Measurements from ENCODE around the gene AGFG2. TPM values are rescaled to one million over a fixed set of nuclear protein-coding genes. Genes with fewer than 3 reads are reported as not detected.
"Not testable (repeated sequence)": the region's sequence is repeated elsewhere in the genome, so short reads cannot be mapped to it uniquely, and the experiment has no call there.

The AGFG2 gene
- total RNA-seq, 2 experiments from 2014 or later = 61.4 to 82.5 TPM

DNA sequence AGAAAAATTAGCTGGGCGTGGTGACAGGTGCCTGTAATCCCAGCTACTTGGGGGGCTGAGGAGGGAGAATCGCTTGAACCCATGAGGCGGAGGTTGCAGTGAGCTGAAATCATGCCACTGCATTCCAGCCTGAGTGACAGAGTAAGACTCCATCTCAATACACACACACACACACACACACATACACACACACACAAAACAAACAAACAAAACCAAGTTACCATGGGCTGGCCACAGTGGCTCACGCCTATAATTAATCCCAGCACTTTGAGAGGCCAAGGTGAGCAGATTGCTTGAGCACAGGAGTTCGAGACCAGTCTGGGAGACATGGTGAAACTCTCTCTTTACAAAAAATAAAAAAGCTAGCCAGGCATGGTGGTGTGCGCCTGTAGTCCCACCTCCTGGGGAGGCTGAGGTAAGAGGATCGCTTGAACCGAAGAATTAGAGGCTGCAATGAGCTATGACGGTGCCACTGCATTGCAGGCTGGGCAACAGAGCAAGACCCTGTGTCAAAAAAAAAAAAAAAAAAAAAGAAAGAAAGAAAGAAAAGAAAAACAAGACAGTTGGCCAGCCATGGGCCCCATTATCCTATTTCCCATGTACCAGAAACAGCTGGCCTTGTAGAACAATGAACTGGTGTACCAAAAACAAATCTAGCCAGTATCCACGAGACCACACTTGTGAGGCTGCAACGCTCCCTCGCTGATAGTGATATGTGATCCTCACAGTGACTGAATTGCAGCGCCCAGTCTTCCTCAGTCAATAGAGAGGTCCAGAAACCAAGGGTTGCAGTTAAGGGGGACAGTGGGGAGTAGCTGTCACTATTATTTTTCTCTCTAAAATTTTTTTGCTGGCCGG, 6.6 kb upstream of the AGFG2 start:
- Mint-ChIP-seq H3K4me1 (peaks cover 6% of the 10 kb centered on the region), H3K36me3 (no peaks in the 10 kb centered on the region), H3K4me3 (no peak overlapping the region), H3K27me3 (no peaks in the 10 kb centered on the region), H3K9me3 (ENCODE audit: low read depth) (no peaks in the 10 kb centered on the region), H3K27ac (no peak overlapping the region)
- CTCF ChIA-PET = interaction anchor here (0.9 to 4.5 kb wide), 5 partner anchors 13 to 158 kb away, joined by 3 to 18 read pairs (median 3); no protein-coding TSS in a partner anchor
- no peak for DNase-seq
- no peak for ATAC-seq

DNA sequence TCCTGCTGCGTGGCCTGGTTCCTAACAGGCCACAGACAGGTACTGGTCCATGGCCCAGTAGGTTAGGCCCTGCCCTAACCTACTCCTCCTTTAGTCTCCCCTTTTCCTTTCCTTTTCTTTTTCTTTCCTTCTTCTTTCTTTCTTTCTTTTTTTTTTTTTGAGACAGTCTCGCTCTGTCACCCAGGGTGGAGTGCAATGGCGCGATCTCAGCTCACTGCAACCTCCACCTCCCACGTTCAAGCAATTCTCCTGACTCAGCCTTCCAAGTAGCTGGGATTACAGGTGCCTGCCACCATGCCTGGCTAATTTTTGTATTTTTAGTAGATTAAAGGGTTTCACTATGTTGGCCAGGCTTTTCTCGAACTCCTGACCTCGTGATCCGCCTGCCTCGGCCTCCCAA, 3.0 kb upstream of the AGFG2 start:
- not testable (repeated sequence) for DNase-seq; H3K27me3 Mint-ChIP-seq; H3K4me3 Mint-ChIP-seq; H3K9me3 Mint-ChIP-seq (ENCODE audit: low read depth); H3K27ac Mint-ChIP-seq; ATAC-seq; H3K36me3 Mint-ChIP-seq
- CTCF ChIA-PET = interaction anchor here (0.7 to 4.5 kb wide), 6 partner anchors 16 to 66 kb away, joined by 3 to 18 read pairs (median 4); no protein-coding TSS in a partner anchor
- H3K4me1 Mint-ChIP-seq = peaks cover 18% of the 10 kb centered on the region

DNA sequence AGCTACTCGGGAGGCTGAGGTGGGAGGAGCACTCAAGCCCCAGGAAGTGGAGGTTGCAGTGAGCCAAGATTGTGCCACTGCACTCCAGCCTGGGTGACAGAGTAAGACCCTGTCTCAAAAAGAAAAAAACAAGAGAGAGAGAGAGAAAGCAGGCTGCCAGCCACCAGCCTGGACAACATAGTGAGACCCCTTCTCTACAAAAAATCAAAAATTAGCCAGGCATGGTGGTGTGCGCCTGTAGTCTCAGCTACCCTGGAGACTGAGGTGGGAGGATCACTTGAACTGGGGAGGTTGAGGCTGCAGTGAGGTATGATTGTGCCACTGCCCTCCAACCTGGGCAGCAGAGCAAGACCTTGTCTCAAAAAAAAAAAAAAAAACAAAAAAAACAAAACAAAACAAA, 2.3 kb upstream of the AGFG2 start:
- ATAC-seq; DNase-seq; H3K9me3 Mint-ChIP-seq (ENCODE audit: low read depth); H3K4me3 Mint-ChIP-seq; H3K27ac Mint-ChIP-seq; H3K36me3 Mint-ChIP-seq; H3K27me3 Mint-ChIP-seq: not testable (repeated sequence)
- H3K4me1 Mint-ChIP-seq = peaks cover 25% of the 10 kb centered on the region
- CTCF ChIA-PET = interaction anchor here (2.6 kb wide), 1 partner anchor 54 kb away, joined by 9 read pairs; no protein-coding TSS in a partner anchor

DNA sequence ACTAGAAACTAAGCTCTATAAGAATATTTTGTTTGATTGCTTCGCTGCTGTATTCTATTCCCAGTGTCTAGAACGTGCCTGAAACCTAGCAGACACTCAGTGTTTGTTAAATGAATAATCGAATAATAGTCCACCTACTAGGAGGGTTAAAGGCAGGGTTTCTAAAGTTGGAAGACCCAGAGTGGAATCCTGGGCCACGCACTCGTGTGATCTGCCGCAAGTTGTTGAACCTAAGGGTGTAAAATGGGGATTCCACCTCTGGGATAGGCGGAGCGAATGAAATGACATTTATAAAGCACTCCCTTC, 702 bp upstream of the AGFG2 start:
- peaks cover 40% of the 10 kb centered on the region for H3K4me1 Mint-ChIP-seq

DNA sequence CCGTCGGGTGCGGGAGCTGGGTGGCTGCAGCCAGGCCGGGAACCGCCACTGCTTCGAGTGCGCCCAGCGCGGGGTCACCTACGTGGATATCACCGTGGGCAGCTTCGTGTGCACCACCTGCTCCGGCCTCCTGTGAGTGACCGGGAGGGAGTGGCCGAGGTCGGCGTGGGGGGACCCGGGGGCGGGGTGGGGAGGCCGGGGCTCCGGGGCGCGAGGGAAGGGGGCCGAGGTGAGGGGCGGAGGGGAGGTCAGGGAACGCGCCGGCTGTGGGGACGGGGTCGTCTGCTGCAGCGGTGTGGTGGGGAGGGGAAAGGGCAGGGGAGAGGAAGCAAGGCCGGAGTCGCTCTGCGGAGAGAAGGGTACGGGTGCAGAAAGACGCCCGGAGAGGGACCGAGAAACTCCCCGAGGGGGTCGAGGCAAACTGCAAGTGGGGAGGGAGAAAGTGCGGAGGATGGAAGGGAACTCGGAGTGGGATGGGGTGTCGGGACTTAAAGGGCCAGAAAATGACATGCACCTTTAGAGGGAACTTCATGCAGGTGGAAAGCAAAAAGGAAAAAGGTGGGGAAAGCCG, 518 bp downstream of the AGFG2 start:
- Mint-ChIP-seq H3K4me3 (peak overlapping the region; percentile 99), H3K4me1 (peaks cover 52% of the 10 kb centered on the region)

More for the DNA sequence above, 702 bp upstream of the AGFG2 start:
- Mint-ChIP-seq H3K4me3 (peak overlapping the region; percentile 99), H3K27me3 (no peaks in the 10 kb centered on the region), H3K36me3 (peaks cover 9% of the 10 kb centered on the region), H3K9me3 (ENCODE audit: low read depth) (no peaks in the 10 kb centered on the region), H3K27ac (peak overlapping the region; percentile 80)
- no peak for DNase-seq
- no peak for ATAC-seq
- CTCF ChIA-PET = interaction anchor here (0.7 to 3.4 kb wide), 10 partner anchors 8 to 167 kb away, joined by 3 to 25 read pairs (median 6); partner anchors contain the start of gene POP7

DNA sequence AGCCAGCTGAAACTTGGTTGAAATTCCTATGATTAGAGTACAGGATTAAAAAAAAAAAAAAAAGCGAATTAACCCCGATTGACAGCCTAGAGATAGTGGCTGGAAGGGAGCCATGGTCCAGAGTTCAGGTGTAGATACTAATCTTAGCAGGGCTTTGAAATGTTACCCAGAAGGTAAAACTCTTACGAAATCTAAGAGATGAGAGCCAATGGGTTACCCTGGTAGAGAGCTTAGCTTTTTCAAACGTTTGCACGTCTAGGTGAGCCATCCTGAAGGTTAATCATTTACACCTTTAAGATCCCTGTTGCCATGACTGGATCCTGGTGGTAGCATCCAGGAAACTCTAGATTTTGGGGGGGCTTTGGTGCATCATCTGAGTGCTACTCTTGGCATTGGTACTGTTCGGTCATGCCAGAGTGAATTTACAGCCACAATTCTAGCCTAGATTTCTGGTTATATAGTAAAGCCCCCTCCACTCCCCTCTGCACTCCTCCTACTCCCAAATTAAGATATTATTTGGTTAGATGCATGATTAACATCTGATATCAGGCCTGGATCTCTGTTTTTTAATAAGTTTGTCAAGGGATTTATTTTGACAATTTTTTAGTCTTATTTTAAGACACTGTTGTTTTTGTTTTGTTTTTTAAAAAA, 1.2 kb downstream of the AGFG2 start:
- H3K9me3 Mint-ChIP-seq (ENCODE audit: low read depth) = no peaks in the 10 kb centered on the region
- DNase-seq (no peak), ATAC-seq (no peak)
- H3K27ac Mint-ChIP-seq = peak overlapping the region; percentile 89
- H3K4me3 Mint-ChIP-seq = peak overlapping the region; percentile 99
- H3K36me3 Mint-ChIP-seq = peaks cover 10% of the 10 kb centered on the region
- no peaks in the 10 kb centered on the region for H3K27me3 Mint-ChIP-seq
- peaks cover 59% of the 10 kb centered on the region for H3K4me1 Mint-ChIP-seq
- CTCF ChIA-PET = interaction anchor here (1.5 to 3.4 kb wide), 4 partner anchors 20 to 165 kb away, joined by 4 to 25 read pairs (median 6); partner anchors contain the start of gene POP7

More for the DNA sequence above, 518 bp downstream of the AGFG2 start:
- DNase-seq (peak; percentile 52), ATAC-seq (no peak)
- Mint-ChIP-seq H3K9me3 (ENCODE audit: low read depth) (no peaks in the 10 kb centered on the region), H3K27ac (peak overlapping the region; percentile 91), H3K36me3 (peaks cover 10% of the 10 kb centered on the region), H3K27me3 (no peaks in the 10 kb centered on the region)
- CTCF ChIA-PET = interaction anchor here (0.6 to 3.4 kb wide), 12 partner anchors 10 to 166 kb away, joined by 3 to 25 read pairs (median 4); partner anchors contain the start of gene POP7

DNA sequence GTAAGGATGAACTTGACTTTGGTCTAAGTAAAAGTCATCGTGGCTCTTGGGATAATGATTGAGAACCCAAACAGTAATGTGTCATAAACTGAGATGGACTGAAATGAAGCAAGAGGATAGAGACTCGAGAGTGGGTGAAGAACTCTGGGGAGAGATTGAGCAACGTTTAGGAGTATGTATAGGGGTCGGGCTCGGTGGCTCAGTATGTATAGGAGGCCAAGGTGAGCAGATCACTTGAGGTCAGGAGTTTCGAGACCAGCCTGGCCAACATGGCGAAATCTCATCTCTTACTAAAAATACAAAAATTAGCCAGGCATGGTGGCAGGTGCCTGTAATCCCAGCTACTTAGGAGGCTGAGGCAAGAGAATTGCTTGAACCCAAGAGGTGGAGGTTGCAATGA, 2.3 kb downstream of the AGFG2 start:
- CTCF ChIA-PET = interaction anchor here (0.7 to 11.5 kb wide), 9 partner anchors 11 to 98 kb away, joined by 3 to 158 read pairs (median 4); partner anchors contain the start of gene TSC22D4
- H3K9me3 Mint-ChIP-seq (ENCODE audit: low read depth); DNase-seq; ATAC-seq; H3K36me3 Mint-ChIP-seq; H3K27me3 Mint-ChIP-seq: not testable (repeated sequence)
- peaks cover 69% of the 10 kb centered on the region for H3K4me1 Mint-ChIP-seq
- peak overlapping the region; percentile 95 for H3K27ac Mint-ChIP-seq
- H3K4me3 Mint-ChIP-seq = peak overlapping the region; percentile 99

DNA sequence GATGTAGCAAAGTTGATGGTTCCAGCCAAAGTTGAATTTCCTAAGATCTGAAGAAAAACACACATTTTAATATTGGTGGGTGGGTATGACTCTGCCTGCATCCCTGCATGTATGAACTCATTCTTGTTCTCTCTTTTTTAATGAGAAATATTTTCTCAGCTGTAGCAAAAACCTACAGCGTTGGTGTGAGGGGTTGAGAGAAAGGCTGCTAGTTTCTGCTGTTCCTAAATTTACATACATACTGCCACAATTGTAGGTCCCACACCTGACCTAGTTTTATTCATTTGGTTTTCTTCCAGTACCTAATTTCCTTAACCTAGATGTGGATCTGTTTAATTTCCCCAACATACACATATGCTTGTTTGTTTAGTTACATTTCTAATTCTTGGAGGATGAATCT, 4.6 kb downstream of the AGFG2 start:
- Mint-ChIP-seq H3K27ac (peak overlapping the region; percentile 95), H3K27me3 (no peaks in the 10 kb centered on the region), H3K4me1 (peaks cover 86% of the 10 kb centered on the region), H3K9me3 (ENCODE audit: low read depth) (no peaks in the 10 kb centered on the region), H3K36me3 (peaks cover 12% of the 10 kb centered on the region), H3K4me3 (peak overlapping the region; percentile 99)
- CTCF ChIA-PET = interaction anchor here (1.7 to 11.5 kb wide), 4 partner anchors 10 to 74 kb away, joined by 3 to 158 read pairs (median 16); partner anchors contain the start of gene TSC22D4
- DNase-seq (no peak), ATAC-seq (no peak)

DNA sequence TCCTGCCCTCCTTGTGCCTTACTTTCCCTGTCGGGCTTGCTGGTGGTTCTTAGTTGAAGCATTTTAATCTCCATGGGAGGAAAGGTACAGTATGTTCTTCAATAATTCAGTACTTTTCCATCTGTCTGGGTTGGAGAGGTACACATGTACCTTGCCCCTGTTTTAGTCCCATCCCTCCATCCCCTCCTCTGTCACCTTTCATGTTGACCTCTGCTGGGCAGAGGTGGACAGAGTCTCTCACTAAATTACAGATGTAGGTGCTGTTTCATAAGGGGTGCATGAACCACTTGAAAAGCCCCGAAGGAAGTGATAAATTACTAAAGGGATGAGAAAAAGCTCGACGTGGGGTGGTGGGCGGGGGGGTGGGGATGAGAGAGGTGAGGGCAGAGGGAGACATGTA, 5.4 kb downstream of the AGFG2 start:
- Mint-ChIP-seq H3K4me1 (peaks cover 93% of the 10 kb centered on the region), H3K9me3 (ENCODE audit: low read depth) (no peaks in the 10 kb centered on the region), H3K27ac (peak overlapping the region; percentile 95), H3K36me3 (peaks cover 15% of the 10 kb centered on the region), H3K27me3 (no peaks in the 10 kb centered on the region), H3K4me3 (peak overlapping the region; percentile 99)
- no peak for DNase-seq
- no peak for ATAC-seq
- CTCF ChIA-PET = interaction anchor here (1.6 to 11.5 kb wide), 5 partner anchors 14 to 75 kb away, joined by 5 to 158 read pairs (median 18); partner anchors contain the start of gene TSC22D4

DNA sequence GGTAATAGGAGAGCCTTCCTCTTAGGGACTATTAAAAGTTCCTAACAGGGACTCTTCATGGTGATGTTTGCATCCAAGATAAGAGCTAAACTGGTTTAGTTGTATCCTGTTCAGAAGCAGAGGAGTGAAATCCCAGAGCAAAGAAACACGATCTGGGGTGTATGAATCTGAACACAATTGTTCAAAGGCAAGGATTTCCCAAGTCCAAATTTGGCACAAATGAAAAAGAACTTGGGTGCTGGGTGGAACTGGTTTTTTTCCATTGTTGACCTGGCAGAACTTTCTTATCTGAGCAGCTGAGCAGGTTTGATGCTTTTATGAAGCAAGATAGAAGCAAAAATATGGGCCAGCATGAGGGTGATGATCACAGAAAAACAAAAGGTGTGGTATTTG, 6.0 kb downstream of the AGFG2 start:
- Mint-ChIP-seq H3K27ac (peak overlapping the region; percentile 95), H3K9me3 (ENCODE audit: low read depth) (no peaks in the 10 kb centered on the region), H3K4me1 (peaks cover 96% of the 10 kb centered on the region), H3K36me3 (peaks cover 18% of the 10 kb centered on the region), H3K27me3 (no peaks in the 10 kb centered on the region), H3K4me3 (peak overlapping the region; percentile 99)
- CTCF ChIA-PET = interaction anchor here (0.6 to 11.5 kb wide), 9 partner anchors 12 to 88 kb away, joined by 3 to 158 read pairs (median 5); partner anchors contain the start of gene FBXO24
- no peak for ATAC-seq
- DNase-seq = no peak

DNA sequence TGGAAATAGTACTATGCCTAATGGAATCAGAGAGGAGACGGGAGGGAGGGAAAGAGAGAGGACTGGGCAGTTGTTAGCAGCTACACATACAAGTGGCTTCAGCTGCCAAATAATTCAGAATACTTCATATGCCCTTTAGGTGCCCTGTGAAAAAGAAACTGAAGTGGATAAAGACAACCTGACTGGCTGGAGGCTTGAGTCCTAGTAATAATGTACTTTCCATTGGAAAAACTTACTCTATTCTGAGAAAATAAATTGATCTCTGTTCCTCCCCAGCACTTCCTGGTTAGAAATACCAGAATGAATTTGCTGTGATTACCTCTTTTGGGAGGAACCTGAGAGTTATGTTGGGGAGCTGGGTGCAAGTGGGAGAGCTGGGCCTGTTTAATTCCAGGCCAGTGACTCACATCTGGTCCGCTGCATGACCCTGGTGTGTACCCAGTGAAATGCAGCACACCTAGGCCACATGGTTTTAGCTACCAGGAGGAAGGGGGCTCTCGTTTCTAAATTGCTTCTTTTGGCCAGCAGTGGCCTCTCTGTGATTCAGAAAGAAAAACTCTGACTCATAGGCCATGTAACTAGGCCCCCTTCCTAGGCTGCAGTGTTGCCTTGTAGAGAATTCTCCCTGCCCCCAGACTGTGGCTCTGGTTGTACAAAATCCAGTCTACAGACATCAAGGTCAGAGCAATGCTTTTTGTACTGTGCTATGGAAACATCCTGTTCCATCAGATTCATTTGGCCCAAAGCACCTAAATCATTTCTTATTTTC, 6.5 kb downstream of the AGFG2 start:
- DNase-seq (peak; percentile 81), ATAC-seq (peak; percentile 67)
- CTCF ChIA-PET = interaction anchor here (0.6 to 11.5 kb wide), 12 partner anchors 8 to 807 kb away, joined by 3 to 158 read pairs (median 5); partner anchors contain the start of genes FBXO24 and SLC12A9
- no peaks in the 10 kb centered on the region for H3K27me3 Mint-ChIP-seq
- peak overlapping the region; percentile 95 for H3K27ac Mint-ChIP-seq
- H3K36me3 Mint-ChIP-seq = peaks cover 21% of the 10 kb centered on the region
- peak overlapping the region; percentile 99 for H3K4me3 Mint-ChIP-seq
- H3K9me3 Mint-ChIP-seq (ENCODE audit: low read depth) = no peaks in the 10 kb centered on the region
- peaks cover 97% of the 10 kb centered on the region for H3K4me1 Mint-ChIP-seq
